Smooth muscle cell (in vitro differentiated cells): ENCODE results near the gene PEX5. TPM values are rescaled to one million over a fixed set of nuclear protein-coding genes. Genes with fewer than 3 reads are reported as not detected.

Experiments used
- DNase-seq: peaks from one replicate; lab custom pipeline; 2025; ENCODE audit not compliant: unreplicated experiment; lab: John Stamatoyannopoulos, UW
- H2AFZ ChIP-seq: fragments of 200-600 bp; sonication (generic); 2 replicates; pipeline ENCODE4 v1.6.0; 2016; ENCODE audit warnings: antibody characterized with exemption, low read depth, mild to moderate bottlenecking
- H3F3A ChIP-seq: fragments of 200-600 bp; sonication (generic); 2 replicates; pipeline ENCODE4 v1.6.0; 2017; ENCODE audit warnings: antibody characterized with exemption, low read depth
- H3K27ac ChIP-seq: fragments of 200-600 bp; sonication (generic); 2 replicates; pipeline ENCODE4 v1.5.1; 2016; ENCODE audit warnings: low read depth, mild to moderate bottlenecking
- H3K27me3 ChIP-seq: fragments of 200-600 bp; sonication (generic); 2 replicates; pipeline ENCODE4 v1.6.1; 2016; ENCODE audit warnings: low read depth, mild to moderate bottlenecking
- H3K36me3 ChIP-seq: fragments of 200-600 bp; sonication (generic); 2 replicates; pipeline ENCODE4 v1.5.1; 2016; ENCODE audit warnings: low read depth
- H3K4me1 ChIP-seq: fragments of 200-600 bp; sonication (generic); 2 replicates; pipeline ENCODE4 v1.5.1; 2016; ENCODE audit warnings: low read depth
- H3K4me2 ChIP-seq: fragments of 200-600 bp; sonication (generic); 2 replicates; pipeline ENCODE4 v1.6.0; 2016; ENCODE audit warnings: mild to moderate bottlenecking
- H3K4me3 ChIP-seq: fragments of 200-600 bp; sonication (generic); 2 replicates; pipeline ENCODE4 v1.5.1; 2016; ENCODE audit warnings: mild to moderate bottlenecking
- H3K79me2 ChIP-seq: fragments of 200-600 bp; sonication (generic); 2 replicates; pipeline ENCODE4 v1.6.0; 2016; ENCODE audit warnings: low read depth, mild to moderate bottlenecking
- H3K9ac ChIP-seq: fragments of 200-600 bp; sonication (generic); 2 replicates; pipeline ENCODE4 v1.6.0; 2016; ENCODE audit warnings: low read depth
- H3K9me3 ChIP-seq: fragments of 200-600 bp; sonication (generic); replicated peaks from 2 replicates; pipeline ENCODE4 v1.5.1; 2016; ENCODE audit warnings: low read depth
- H4K20me1 ChIP-seq: fragments of 200-600 bp; sonication (generic); 2 replicates; pipeline ENCODE4 v1.6.0; 2016; ENCODE audit warnings: low read depth
- CTCF ChIP-seq: fragments of 200-600 bp; sonication (generic); IDR thresholded peaks from 2 replicates; pipeline ENCODE4 v1.5.1; 2017; ENCODE audit warnings: borderline replicate concordance, mild to moderate bottlenecking, antibody characterized with exemption; ENCODE audit not compliant: insufficient read depth, poor library complexity, severe bottlenecking
- WGBS: methylation state at CpG from one replicate; pipeline ENCODE4 v1.1.7; 2016; ENCODE audit warnings: low lambda C conversion rate; 5-methylcytosine and 5-hydroxymethylcytosine counted together
- polyA plus RNA-seq: library from polyadenylated mRNA; unstranded; fragments of >200 nt; fragmentation: Nextera tagmentation; extraction: Ambion mirVana; gene quantifications from 2 replicates; pipeline ENCODE4 v1.2.1, GENCODE V29; 2016
- total RNA-seq: library from RNA; depleted of rRNA; stranded (reverse); fragments of >200 nt; gene quantifications from 2 replicates; pipeline ENCODE4 v1.2.3, GENCODE V29; 2014

Gene PEX5
- total and polyA plus RNA-seq, 2 experiments from 2014 or later, result 6.6 to 8.9 TPM

GRCh38 chr12:7221486-7221885, 32.0 kb downstream of the PEX5 start:
- no peak overlapping the region for H2AFZ ChIP-seq
- H3F3A ChIP-seq, result no peaks in the 10 kb centered on the region
- H3K4me1 ChIP-seq, result no peaks in the 10 kb centered on the region
- no peak overlapping the region for H3K27ac ChIP-seq
- 94% methylated on average over 1 of the region's 1 CpG for WGBS
- H3K36me3 ChIP-seq, result no peaks in the 10 kb centered on the region
- no peak overlapping the region for H3K9ac ChIP-seq
- H3K4me3 ChIP-seq, result no peak overlapping the region
- no peak for DNase-seq
- H3K79me2 ChIP-seq, result no peaks in the 10 kb centered on the region
- H3K27me3 ChIP-seq, result no peaks in the 10 kb centered on the region
- H3K4me2 ChIP-seq, result no peak overlapping the region
- H4K20me1 ChIP-seq, result no peaks in the 10 kb centered on the region
- no peaks in the 10 kb centered on the region for H3K9me3 ChIP-seq
- no peak for TF ChIP-seq CTCF

DNA sequence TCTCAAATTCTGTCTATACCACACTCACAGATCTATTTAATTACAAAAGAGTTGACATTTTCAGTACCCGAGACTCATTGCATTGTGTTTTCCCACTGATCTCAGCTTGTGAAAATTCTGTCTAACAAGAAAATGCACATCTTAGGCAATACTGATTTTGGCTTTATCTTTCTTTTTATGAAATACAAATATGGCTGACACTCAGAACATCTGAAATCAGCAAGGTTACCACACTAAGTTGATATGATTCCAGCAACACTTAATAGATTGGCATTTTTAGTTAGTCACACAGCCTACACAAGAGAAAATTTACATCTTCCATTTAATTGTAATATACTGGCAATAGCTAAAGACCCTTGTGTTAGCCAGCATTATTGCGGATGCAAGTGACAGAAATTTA, 40.3 kb downstream of the PEX5 start:
- Histone ChIP-seq H3K4me1 (no peaks in the 10 kb centered on the region), H3K27ac (no peak overlapping the region), H3K27me3 (no peaks in the 10 kb centered on the region), H2AFZ (no peak overlapping the region), H3K4me3 (no peak overlapping the region), H3K79me2 (no peaks in the 10 kb centered on the region), H3K4me2 (no peak overlapping the region), H3K9me3 (no peaks in the 10 kb centered on the region), H3F3A (no peaks in the 10 kb centered on the region), H4K20me1 (no peaks in the 10 kb centered on the region), H3K36me3 (no peaks in the 10 kb centered on the region), H3K9ac (no peak overlapping the region)
- no peak for TF ChIP-seq CTCF
- DNase-seq, result no peak
- 90% methylated on average over 2 of the region's 2 CpGs for WGBS

DNA sequence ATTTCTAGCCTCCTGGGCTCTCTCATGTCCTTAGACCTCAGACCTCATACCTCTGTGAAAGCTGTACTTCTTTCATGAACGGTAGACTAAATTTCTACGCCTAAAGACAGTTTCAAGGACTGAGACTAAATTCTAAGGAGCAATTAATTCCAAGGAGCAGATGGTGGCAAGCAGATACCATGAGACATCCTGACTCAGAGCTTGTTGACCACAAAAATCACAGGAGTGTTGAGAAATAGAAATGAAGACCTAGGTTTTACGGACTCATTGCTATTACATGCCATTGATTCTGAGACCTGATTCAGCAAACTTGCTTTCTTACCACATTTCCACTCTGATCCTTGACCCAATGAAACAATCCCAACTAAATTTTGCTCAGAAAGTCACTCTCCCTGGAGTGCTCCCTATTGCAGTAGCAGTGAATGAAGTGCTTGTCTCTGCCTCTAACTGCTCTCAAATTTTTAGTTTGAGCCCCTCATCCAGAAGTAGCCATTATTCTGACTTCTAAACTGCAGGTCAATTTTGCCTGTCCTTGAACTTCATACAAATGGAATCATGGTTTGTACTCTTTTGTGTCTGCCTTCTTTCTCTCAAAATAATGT, 52.0 kb downstream of the PEX5 start:
- no peak overlapping the region for H3K4me2 ChIP-seq
- H3K36me3 ChIP-seq, result no peaks in the 10 kb centered on the region
- H3K9me3 ChIP-seq, result no peaks in the 10 kb centered on the region
- no peak overlapping the region for H3K27ac ChIP-seq
- TF ChIP-seq CTCF, result no peak
- DNase-seq, result no peak
- H3K4me3 ChIP-seq, result no peak overlapping the region
- no peaks in the 10 kb centered on the region for H4K20me1 ChIP-seq
- no peak overlapping the region for H2AFZ ChIP-seq
- no peak overlapping the region for H3K9ac ChIP-seq
- no peaks in the 10 kb centered on the region for H3K27me3 ChIP-seq
- H3F3A ChIP-seq, result no peaks in the 10 kb centered on the region
- 75% methylated on average over 3 of the region's 3 CpGs for WGBS
- H3K4me1 ChIP-seq, result no peaks in the 10 kb centered on the region
- H3K79me2 ChIP-seq, result no peaks in the 10 kb centered on the region
